Neural progenitor cell (in vitro differentiated cells): Measurements from ENCODE around the gene PLCZ1.

Experiments used
- EZH2 ChIP-seq: fragments of 200-600 bp; sonication (generic); IDR thresholded peaks from 2 replicates; pipeline ENCODE4 v1.6.1; 2017; ENCODE audit warnings: antibody characterized with exemption, mild to moderate bottlenecking, moderate library complexity
- EZH2phosphoT487 ChIP-seq: fragments of 200-600 bp; sonication (generic); IDR thresholded peaks from 2 replicates; pipeline ENCODE4 v1.6.1; 2017; ENCODE audit warnings: antibody characterized with exemption
- TF ChIP-seq, protein P1 (sequence below): fragments of 200-600 bp; sonication (generic); IDR thresholded peaks from 2 replicates; pipeline ENCODE4 v1.5.1; 2017; ENCODE audit warnings: antibody characterized with exemption, mild to moderate bottlenecking

- TF ChIP-seq, protein P1, sequence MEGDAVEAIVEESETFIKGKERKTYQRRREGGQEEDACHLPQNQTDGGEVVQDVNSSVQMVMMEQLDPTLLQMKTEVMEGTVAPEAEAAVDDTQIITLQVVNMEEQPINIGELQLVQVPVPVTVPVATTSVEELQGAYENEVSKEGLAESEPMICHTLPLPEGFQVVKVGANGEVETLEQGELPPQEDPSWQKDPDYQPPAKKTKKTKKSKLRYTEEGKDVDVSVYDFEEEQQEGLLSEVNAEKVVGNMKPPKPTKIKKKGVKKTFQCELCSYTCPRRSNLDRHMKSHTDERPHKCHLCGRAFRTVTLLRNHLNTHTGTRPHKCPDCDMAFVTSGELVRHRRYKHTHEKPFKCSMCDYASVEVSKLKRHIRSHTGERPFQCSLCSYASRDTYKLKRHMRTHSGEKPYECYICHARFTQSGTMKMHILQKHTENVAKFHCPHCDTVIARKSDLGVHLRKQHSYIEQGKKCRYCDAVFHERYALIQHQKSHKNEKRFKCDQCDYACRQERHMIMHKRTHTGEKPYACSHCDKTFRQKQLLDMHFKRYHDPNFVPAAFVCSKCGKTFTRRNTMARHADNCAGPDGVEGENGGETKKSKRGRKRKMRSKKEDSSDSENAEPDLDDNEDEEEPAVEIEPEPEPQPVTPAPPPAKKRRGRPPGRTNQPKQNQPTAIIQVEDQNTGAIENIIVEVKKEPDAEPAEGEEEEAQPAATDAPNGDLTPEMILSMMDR, result no peak
- TF ChIP-seq EZH2, result no peak
- TF ChIP-seq EZH2phosphoT487, result no peak
Measured at GRCh38 chr12:18782827-18783226, 45.0 kb upstream of the PLCZ1 start.
